ENCODE data around the gene MED27. TPM values are rescaled to one million over a fixed set of nuclear protein-coding genes. Genes with fewer than 3 reads are reported as not detected.

MED27 gene
- total and polyA plus RNA-seq, 2 of the 4 experiments (the other 2 are of a cell fraction): 50.2 to 63.4 TPM

DNA sequence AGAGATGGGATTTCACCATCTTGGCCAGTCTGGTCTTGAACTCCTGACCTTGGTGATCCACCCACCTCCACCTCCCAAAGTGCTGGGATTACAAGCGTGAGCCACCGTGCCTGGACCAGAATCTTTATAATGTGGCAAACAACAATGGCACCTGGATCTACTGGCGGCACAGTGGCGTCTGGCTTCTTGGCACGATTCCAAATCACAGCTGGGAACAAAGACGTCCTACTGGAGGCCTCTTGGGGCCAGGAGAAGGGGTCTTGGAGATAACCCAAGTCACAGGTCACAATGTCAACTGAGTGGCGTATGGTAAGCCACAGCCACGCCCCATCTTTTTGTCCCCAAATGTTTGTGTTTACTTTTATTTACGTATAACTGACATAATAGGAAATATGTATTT is 262.0 kb downstream of the MED27 start:
- ATAC-seq (ENCODE audit: low read depth): no peak

More for the DNA sequence above, 262.0 kb downstream of the MED27 start:
- H4K5ac ChIP-seq (ENCODE audit: low read depth, low read length): no peak overlapping the region
- no peak overlapping the region for H3K4me2 ChIP-seq (ENCODE audit: low read depth, low read length)
- no peak overlapping the region for H3K23ac ChIP-seq (ENCODE audit: low read depth, low read length)
- H3K27me3 ChIP-seq (ENCODE audit: control insufficient read depth, insufficient read depth, low read length): peaks cover 71% of the 10 kb centered on the region
- H2AK9ac ChIP-seq (replicated peaks; ENCODE audit: low read depth, low read length, poor library complexity): no peak overlapping the region
- no peak overlapping the region for H3K9ac ChIP-seq (ENCODE audit: low read depth, low read length)
- TF ChIP-seq RFX5 (IDR thresholded peaks at IDR 0.05; ENCODE audit: low read depth, low read length): no peak
- TF ChIP-seq, protein P1, sequence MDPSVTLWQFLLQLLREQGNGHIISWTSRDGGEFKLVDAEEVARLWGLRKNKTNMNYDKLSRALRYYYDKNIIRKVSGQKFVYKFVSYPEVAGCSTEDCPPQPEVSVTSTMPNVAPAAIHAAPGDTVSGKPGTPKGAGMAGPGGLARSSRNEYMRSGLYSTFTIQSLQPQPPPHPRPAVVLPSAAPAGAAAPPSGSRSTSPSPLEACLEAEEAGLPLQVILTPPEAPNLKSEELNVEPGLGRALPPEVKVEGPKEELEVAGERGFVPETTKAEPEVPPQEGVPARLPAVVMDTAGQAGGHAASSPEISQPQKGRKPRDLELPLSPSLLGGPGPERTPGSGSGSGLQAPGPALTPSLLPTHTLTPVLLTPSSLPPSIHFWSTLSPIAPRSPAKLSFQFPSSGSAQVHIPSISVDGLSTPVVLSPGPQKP (IDR thresholded peaks at IDR 0.05; ENCODE audit: borderline replicate concordance, low read depth, low read length): no peak
- no peak for TF ChIP-seq CHD1 (IDR thresholded peaks at IDR 0.05; ENCODE audit: low read depth, low read length)
- TF ChIP-seq RAD21 (IDR thresholded peaks at IDR 0.05; ENCODE audit: low read length): no peak
- H2AK5ac ChIP-seq (ENCODE audit: low read depth, low read length): no peak overlapping the region
- no peak for DNase-seq
- ChIA-PET CTCF (no interaction called here), POLR2A (ENCODE audit: unreplicated experiment) (no interaction called here)
- WGBS, 2 experiments (ENCODE audit: extremely low coverage in 2 of 2, insufficient read length in 1 of 2): 0% methylated on average over 1 of the region's 9 CpGs; no CpG with 5 or more reads in 1 of the 2 experiments
- in situ Hi-C loops (cut with MboI; ENCODE audit: low sequenced_read_pairs): no loop called here
- no peak overlapping the region for H4K91ac ChIP-seq (ENCODE audit: insufficient read depth, low read depth, low read length)
- no peak overlapping the region for H3K56ac ChIP-seq (ENCODE audit: extremely low read depth, insufficient read depth, low read length)
- H2AFZ ChIP-seq (replicated peaks; ENCODE audit: low read length, poor library complexity): no peak overlapping the region
- no peaks in the 10 kb centered on the region for H4K20me1 ChIP-seq (ENCODE audit: insufficient read depth, low read length)
- peaks cover 3% of the 10 kb centered on the region; the same call in 1 of the 2 replicates for H3K9me3 ChIP-seq (ENCODE audit: control insufficient read depth, insufficient read depth, low read length)
- no peak overlapping the region for H3K4me3 ChIP-seq (ENCODE audit: insufficient read depth, low read depth, low read length)
- H3K4me1 ChIP-seq (ENCODE audit: control insufficient read depth, insufficient read depth, low read length): no peaks in the 10 kb centered on the region
- no peak overlapping the region for H3K18ac ChIP-seq (ENCODE audit: low read depth, low read length)
- H2BK5ac ChIP-seq (ENCODE audit: low read depth, low read length, poor library complexity, severe bottlenecking): no peak overlapping the region
- H3K27ac ChIP-seq (ENCODE audit: insufficient read depth, low read length): no peak overlapping the region
- no peak overlapping the region for H3K4ac ChIP-seq (ENCODE audit: low read depth, low read length)
- H2BK15ac ChIP-seq (ENCODE audit: low read depth, low read length): no peak overlapping the region
- no peak overlapping the region for H2BK20ac ChIP-seq (ENCODE audit: low read depth, low read length)
- no peaks in the 10 kb centered on the region for H3K9me1 ChIP-seq (ENCODE audit: insufficient read depth, low read length)
- H3K36me3 ChIP-seq (ENCODE audit: control insufficient read depth, insufficient read depth, low read length): no peaks in the 10 kb centered on the region
- no peak overlapping the region for H4K8ac ChIP-seq (ENCODE audit: low read depth in 2 of 2, low read length in 2 of 2)
- intact Hi-C loops (cut with micrococcal nuclease): no loop called here
- BruUV-seq (replicated peaks): no TSS peak
- H2BK120ac ChIP-seq (ENCODE audit: low read depth, low read length): no peak overlapping the region
- no peak overlapping the region for H3K14ac ChIP-seq (replicated peaks; ENCODE audit: low read depth, low read length)
- no peaks in the 10 kb centered on the region for H3K79me1 ChIP-seq (ENCODE audit: low read depth in 1 of 2, low read length in 2 of 2)
- dilution Hi-C loops (cut with HindIII; ENCODE audit: low sequenced_read_pairs, unreplicated experiment): no loop called here
